Naive B cell (primary cell): ENCODE data around the gene HMG20A. TPM values are rescaled to one million over a fixed set of nuclear protein-coding genes. Genes with fewer than 3 reads are reported as not detected.

Experiments
- ATAC-seq, 2 donors: fragments of 150-1000 bp; cut with Tn5 transposase; 2 replicates each; pipeline ENCODE4 v1.10.0; 2021; ENCODE audit warnings: low read depth in 2 of 2, mild to moderate bottlenecking in 2 of 2, moderate library complexity in 2 of 2
- DNase-seq: peaks from one replicate; pipeline ENCODE4 v3.0.0; 2022
- H3K27ac Mint-ChIP-seq, 6 donors: one replicate each; pipeline ENCODE4 v1.8.0; 2020 to 2022; ENCODE audit warnings: mild to moderate bottlenecking in 6 of 6, mixed read lengths in 6 of 6, moderate library complexity in 5 of 6, inconsistent platforms in 2 of 6
- H3K27me3 Mint-ChIP-seq, 3 donors: one replicate each; pipeline ENCODE4 v1.8.0; 2021 to 2022; ENCODE audit warnings: mixed read lengths in 3 of 3, mild to moderate bottlenecking in 1 of 3
- H3K36me3 Mint-ChIP-seq, 2 donors: one replicate each; pipeline ENCODE4 v1.8.0; 2020 to 2022; ENCODE audit warnings: mixed read lengths in 2 of 2, inconsistent platforms in 1 of 2, mild to moderate bottlenecking in 1 of 2
- H3K4me1 Mint-ChIP-seq, 3 donors: one replicate each; pipeline ENCODE4 v1.8.0; 2020 to 2022; ENCODE audit warnings: mixed read lengths in 3 of 3, inconsistent platforms in 1 of 3, mild to moderate bottlenecking in 1 of 3, moderate library complexity in 1 of 3
- H3K4me3 Mint-ChIP-seq, 8 donors: one replicate each; pipeline ENCODE4 v1.8.0; 2020 to 2022; ENCODE audit warnings: mild to moderate bottlenecking in 8 of 8, mixed read lengths in 8 of 8, moderate library complexity in 8 of 8, inconsistent platforms in 2 of 8
- H3K9me3 Mint-ChIP-seq, 7 donors: one replicate each; pipeline ENCODE4 v1.8.0; 2020 to 2022; ENCODE audit warnings: mixed read lengths in 7 of 7, mild to moderate bottlenecking in 5 of 7, inconsistent platforms in 2 of 7, moderate library complexity in 1 of 7
- polyA plus RNA-seq, 6 donors: library from polyadenylated mRNA; unstranded; fragments of 300-500 nt; fragmentation: Illumina TruSeq; gene quantifications; one replicate each; pipeline ENCODE4 v1.2.3, GENCODE V29; 2021; ENCODE audit warnings: low read depth in 6 of 6

Gene HMG20A
- polyA plus RNA-seq, 6 donors from 2014 or later, result 32.4 to 55.8 (median 41.0) TPM

- no peak for DNase-seq
- peaks cover 18 to 33% (median 31%) of the 10 kb centered on the region in 3 donors for H3K4me1 Mint-ChIP-seq
- H3K27ac Mint-ChIP-seq, result peak overlapping the region in 2 of 6 donors; percentile 6 to 54
- H3K4me3 Mint-ChIP-seq, result no peak overlapping the region
- H3K27me3 Mint-ChIP-seq, result no peaks in the 10 kb centered on the region
- peaks cover 18 to 22% of the 10 kb centered on the region in 2 donors for H3K36me3 Mint-ChIP-seq
- no peaks in the 10 kb centered on the region for H3K9me3 Mint-ChIP-seq
- ATAC-seq, result no peak
These were observed 36.7 kb downstream of the HMG20A start for GRCh38 chr15:77457191-77457904.

GRCh38 chr15:77457905-77458265 lies 37.2 kb downstream of the HMG20A start:
- H3K36me3 Mint-ChIP-seq, result peaks cover 18 to 22% of the 10 kb centered on the region in 2 donors
- ATAC-seq (no peak), DNase-seq (no peak)
- H3K9me3 Mint-ChIP-seq, result no peaks in the 10 kb centered on the region
- H3K4me1 Mint-ChIP-seq, result peaks cover 18 to 33% (median 31%) of the 10 kb centered on the region in 3 donors
- no peak overlapping the region for H3K4me3 Mint-ChIP-seq
- H3K27ac Mint-ChIP-seq, result peak overlapping the region in 1 of 6 donors; percentile 54
- no peaks in the 10 kb centered on the region for H3K27me3 Mint-ChIP-seq

GRCh38 chr15:77459031-77459430 lies 38.3 kb downstream of the HMG20A start:
- Mint-ChIP-seq H3K9me3 (no peaks in the 10 kb centered on the region), H3K27ac (peak overlapping the region in 2 of 6 donors; percentile 5 to 33), H3K36me3 (peaks cover 18 to 22% of the 10 kb centered on the region in 2 donors), H3K27me3 (no peaks in the 10 kb centered on the region), H3K4me1 (peaks cover 18 to 33% (median 28%) of the 10 kb centered on the region in 3 donors), H3K4me3 (no peak overlapping the region)
- no peak for DNase-seq
- no peak for ATAC-seq

DNA sequence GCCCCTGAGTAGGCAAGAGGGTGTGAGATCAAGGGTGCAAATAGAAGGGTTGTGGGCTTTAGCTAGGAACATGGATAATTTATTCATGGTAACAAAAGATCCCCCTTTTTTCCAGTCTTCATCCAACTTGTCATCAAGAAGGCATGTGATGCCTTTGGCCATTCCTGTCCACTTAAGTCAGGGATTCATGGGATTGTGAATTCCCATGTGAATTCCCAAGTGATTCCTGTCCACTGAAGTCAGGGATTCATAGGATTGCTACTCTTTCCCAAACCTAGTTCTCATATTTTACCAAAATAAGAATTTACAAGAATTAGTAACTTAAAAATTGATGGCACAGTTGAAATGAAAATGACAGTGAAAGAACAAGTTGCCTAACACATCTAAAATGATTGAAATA lies 40.8 kb downstream of the HMG20A start:
- H3K9me3 Mint-ChIP-seq, result no peaks in the 10 kb centered on the region
- no peak overlapping the region for H3K27ac Mint-ChIP-seq
- DNase-seq (no peak), ATAC-seq (no peak)
- peaks cover 8 to 13% (median 12%) of the 10 kb centered on the region in 3 donors for H3K4me1 Mint-ChIP-seq
- H3K4me3 Mint-ChIP-seq, result no peak overlapping the region
- no peaks in the 10 kb centered on the region for H3K27me3 Mint-ChIP-seq
- H3K36me3 Mint-ChIP-seq, result peaks cover 20 to 25% of the 10 kb centered on the region in 2 donors

DNA sequence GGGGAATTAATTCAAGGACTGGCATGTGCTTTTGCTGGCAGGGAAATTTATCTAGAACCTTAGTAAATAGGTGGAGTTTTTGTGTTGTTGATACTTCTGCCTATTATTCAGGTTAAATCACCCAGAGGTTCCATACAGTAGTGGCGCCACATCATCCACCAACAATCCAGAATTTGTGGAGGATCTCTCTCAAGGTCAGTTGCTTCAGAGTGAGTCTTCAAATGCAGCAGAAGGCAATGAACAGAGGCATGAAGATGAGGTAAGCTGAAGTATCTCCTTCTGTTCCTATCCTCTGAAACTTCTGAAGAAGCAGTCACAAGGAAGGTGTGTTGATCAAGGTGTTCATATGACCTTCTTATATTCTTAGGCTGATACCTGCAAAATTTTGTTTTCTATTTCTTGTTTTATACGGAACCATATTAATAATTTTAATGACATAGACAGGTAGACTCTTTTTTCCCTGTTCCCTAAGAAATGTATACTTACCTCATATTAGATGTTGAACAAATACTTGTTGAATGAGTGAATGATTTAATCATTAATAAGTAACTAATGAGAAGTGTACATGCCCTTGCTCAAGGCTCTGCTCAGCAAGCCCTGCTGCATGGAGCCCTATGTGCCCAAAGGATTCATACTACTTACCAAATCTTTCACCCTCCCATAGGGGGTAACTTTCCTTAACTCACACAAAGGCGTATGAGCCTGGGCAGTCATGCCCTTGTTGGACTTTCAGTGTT lies 43.6 kb downstream of the HMG20A start:
- H3K27me3 Mint-ChIP-seq, result no peaks in the 10 kb centered on the region
- peaks cover 29 to 40% of the 10 kb centered on the region in 2 donors for H3K36me3 Mint-ChIP-seq
- H3K27ac Mint-ChIP-seq, result no peak overlapping the region

DNA sequence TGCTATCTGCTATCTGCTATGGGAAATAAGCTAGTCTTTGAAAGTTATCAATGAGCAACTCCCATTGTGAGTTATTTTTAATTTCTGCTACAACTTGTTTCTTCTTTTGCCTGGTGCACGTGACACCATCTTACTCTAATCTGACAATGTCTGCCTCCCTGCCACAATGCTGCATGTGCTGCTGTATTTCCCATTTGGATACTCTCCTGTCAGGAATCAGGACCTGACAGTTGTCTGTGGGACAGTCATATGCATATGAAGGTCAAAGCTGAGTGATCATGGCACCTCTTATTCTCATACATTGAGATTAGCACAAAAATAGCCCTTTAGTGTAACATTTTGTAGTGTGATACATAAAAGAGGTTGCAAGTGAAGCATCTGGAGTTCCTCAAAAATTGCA lies 45.8 kb downstream of the HMG20A start:
- ATAC-seq, result no peak
- Mint-ChIP-seq H3K4me3 (no peak overlapping the region), H3K9me3 (no peaks in the 10 kb centered on the region), H3K36me3 (peaks cover 28% of the 10 kb centered on the region in 2 donors), H3K27me3 (no peaks in the 10 kb centered on the region), H3K27ac (peak overlapping the region in 2 of 6 donors; percentile 10 to 47), H3K4me1 (no peaks in the 10 kb centered on the region)
- no peak for DNase-seq

More for the DNA sequence above, 43.6 kb downstream of the HMG20A start:
- Mint-ChIP-seq H3K4me1 (peaks cover 0 to 2% (median 0%) of the 10 kb centered on the region in 3 donors), H3K9me3 (no peaks in the 10 kb centered on the region), H3K4me3 (no peak overlapping the region)
- DNase-seq (no peak), ATAC-seq (no peak)

GRCh38 chr15:77468896-77469295 lies 48.2 kb downstream of the HMG20A start:
- Mint-ChIP-seq H3K36me3 (peaks cover 45 to 46% of the 10 kb centered on the region in 2 donors), H3K9me3 (no peaks in the 10 kb centered on the region), H3K4me1 (no peaks in the 10 kb centered on the region), H3K27ac (peak overlapping the region in 1 of 6 donors; percentile 52), H3K4me3 (no peak overlapping the region), H3K27me3 (no peaks in the 10 kb centered on the region)
- DNase-seq, result no peak
- no peak for ATAC-seq

DNA sequence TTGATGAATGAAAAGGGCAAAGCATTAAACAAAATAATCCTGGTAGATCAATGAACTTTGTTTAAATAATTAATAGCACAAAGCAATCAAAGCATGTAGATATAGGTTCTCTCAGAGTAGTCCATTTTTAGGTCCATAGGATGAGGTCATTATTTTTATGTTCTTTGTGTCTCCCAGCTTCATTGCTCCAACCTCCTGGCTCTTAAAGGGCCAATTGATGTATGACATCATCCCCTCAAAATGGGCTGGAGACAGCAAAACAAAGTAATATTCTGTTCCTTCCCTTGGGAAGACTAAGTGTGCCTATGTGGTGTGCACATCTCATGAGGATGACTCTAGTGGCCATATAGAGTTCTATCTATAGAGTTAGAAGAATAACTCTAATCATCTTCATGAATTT lies 49.5 kb downstream of the HMG20A start:
- ATAC-seq (no peak), DNase-seq (no peak)
- H3K36me3 Mint-ChIP-seq, result peaks cover 45 to 46% of the 10 kb centered on the region in 2 donors
- H3K27ac Mint-ChIP-seq, result peak overlapping the region in 2 of 6 donors; percentile 24 to 36
- no peaks in the 10 kb centered on the region for H3K9me3 Mint-ChIP-seq
- H3K4me1 Mint-ChIP-seq, result no peaks in the 10 kb centered on the region
- no peaks in the 10 kb centered on the region for H3K27me3 Mint-ChIP-seq
- no peak overlapping the region for H3K4me3 Mint-ChIP-seq

DNA sequence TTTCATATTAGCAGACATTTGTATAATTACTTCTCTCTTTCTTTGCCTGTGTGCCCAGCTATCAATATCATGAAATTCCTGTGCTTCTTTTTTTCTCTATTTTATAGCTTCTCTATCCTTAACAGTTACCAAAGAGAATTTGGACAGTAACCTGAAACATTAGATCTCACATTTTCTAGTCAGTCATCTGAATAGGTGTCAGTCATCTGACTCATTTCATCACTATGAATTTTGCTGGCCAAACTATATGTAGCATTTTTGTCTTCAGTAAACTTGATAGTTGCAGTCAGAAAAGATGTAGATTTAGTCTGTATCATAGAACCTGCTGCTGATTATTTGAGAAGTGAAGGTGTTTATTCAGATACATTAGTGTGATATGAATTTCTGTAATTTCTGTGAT lies 52.6 kb downstream of the HMG20A start:
- no peaks in the 10 kb centered on the region for H3K9me3 Mint-ChIP-seq
- H3K4me1 Mint-ChIP-seq, result no peaks in the 10 kb centered on the region
- DNase-seq (no peak), ATAC-seq (no peak)
- H3K27me3 Mint-ChIP-seq, result no peaks in the 10 kb centered on the region
- H3K27ac Mint-ChIP-seq, result no peak overlapping the region
- H3K4me3 Mint-ChIP-seq, result no peak overlapping the region
- H3K36me3 Mint-ChIP-seq, result peaks cover 37 to 44% of the 10 kb centered on the region in 2 donors

DNA sequence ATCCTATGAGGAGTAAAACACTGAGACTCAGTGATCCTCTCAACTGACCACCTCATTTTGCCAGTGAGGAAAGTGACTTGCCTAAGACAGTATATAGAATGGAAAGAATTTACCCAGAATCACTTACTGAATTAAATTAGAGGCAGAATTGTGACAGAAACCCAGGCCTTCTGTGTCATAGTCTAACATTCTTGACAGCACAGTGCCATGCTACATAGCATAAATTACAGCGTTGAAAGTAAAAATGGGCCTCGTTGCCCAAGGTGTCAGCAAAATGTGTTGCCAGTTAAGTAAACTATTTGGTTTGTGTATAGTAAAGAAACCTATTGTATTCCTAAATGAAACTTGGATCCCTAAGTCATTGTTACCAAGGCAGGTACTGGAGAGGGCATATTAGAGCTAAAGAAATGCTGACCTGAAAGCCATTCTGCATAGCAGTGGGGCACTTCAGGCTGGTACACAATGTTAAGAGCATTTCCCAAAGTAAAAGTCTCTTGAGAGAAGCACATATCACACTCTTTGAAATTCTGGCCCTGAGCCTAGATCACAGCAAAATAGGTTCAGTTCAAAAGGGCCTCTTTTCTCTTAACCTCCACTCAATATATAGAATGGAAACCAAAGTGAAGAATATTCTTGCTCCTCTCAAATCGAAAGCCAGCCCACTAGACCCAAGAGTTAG lies 53.8 kb downstream of the HMG20A start:
- Mint-ChIP-seq H3K36me3 (peaks cover 33 to 43% of the 10 kb centered on the region in 2 donors), H3K27ac (peak overlapping the region in 2 of 6 donors; percentile 30 to 33), H3K9me3 (no peaks in the 10 kb centered on the region), H3K4me1 (no peaks in the 10 kb centered on the region), H3K4me3 (no peak overlapping the region), H3K27me3 (no peaks in the 10 kb centered on the region)
- ATAC-seq (no peak), DNase-seq (no peak)

DNA sequence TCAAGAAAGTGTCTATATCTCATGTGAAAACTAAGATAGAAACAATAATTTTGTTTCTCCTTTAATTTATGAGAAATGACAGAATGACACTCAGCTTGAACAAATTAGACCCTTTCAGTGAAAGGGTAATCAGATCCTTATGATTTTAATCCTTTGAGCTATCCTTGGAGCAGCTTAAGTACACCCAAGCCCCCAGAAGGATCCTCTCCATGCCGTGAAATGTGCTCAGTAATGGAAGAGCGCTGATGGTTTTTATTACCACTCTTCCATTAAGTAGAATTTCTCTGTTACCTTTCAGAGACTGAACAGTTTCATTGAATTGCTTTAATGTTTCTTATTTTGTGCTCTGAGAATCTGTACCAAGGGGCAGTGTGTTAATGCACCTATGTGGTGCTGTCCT lies 54.3 kb downstream of the HMG20A start:
- H3K27ac Mint-ChIP-seq, result peak overlapping the region in 1 of 6 donors; percentile 7
- DNase-seq (no peak), ATAC-seq (no peak)
- H3K27me3 Mint-ChIP-seq, result no peaks in the 10 kb centered on the region
- H3K9me3 Mint-ChIP-seq, result no peaks in the 10 kb centered on the region
- no peak overlapping the region for H3K4me3 Mint-ChIP-seq
- H3K36me3 Mint-ChIP-seq, result peaks cover 33 to 43% of the 10 kb centered on the region in 2 donors
- H3K4me1 Mint-ChIP-seq, result no peaks in the 10 kb centered on the region

DNA sequence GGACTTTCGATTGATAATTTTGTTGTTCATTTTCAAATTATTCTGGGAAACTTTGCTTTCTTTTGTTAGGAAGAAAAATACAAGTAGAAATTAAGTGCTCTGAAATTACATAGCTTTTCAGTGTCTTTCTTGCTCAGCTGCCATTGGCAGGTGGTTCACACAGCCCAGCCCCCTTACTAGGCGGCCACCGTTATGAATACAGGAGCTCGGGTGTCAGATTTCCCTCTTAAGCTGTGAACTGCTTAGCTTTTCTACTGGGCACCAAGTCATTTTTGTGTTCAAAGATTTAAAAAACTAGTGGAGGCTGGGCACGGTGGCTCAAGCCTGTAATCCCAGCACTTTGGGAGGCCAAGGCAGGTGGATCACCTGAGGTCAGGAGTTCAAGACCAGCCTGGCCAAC lies 55.2 kb downstream of the HMG20A start:
- Mint-ChIP-seq H3K4me1 (no peaks in the 10 kb centered on the region), H3K9me3 (no peaks in the 10 kb centered on the region), H3K27ac (peak overlapping the region in 1 of 6 donors; percentile 56), H3K36me3 (peaks cover 32 to 38% of the 10 kb centered on the region in 2 donors), H3K27me3 (no peaks in the 10 kb centered on the region), H3K4me3 (no peak overlapping the region)
- ATAC-seq (no peak), DNase-seq (no peak)

DNA sequence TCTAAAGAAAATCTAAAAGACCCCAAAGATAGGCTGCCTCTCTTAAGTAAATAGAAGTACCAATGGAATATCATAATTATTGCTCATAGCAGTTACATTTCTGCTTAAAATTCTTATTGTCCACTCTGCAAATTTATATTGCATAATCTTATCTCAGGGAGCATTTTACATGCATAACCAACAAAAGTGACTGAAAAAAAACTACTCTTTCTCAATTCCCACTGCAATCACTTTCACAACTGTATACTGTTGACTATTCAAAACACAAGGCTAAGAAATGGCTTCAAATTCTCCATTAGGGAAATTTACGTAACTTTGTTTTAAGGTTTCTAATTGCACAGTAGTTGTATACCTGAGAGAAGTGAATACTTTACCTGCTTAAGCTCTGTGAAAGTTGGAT lies 56.3 kb downstream of the HMG20A start:
- Mint-ChIP-seq H3K36me3 (peaks cover 23 to 28% of the 10 kb centered on the region in 2 donors), H3K9me3 (no peaks in the 10 kb centered on the region), H3K27me3 (no peaks in the 10 kb centered on the region), H3K27ac (no peak overlapping the region), H3K4me1 (no peaks in the 10 kb centered on the region), H3K4me3 (no peak overlapping the region)
- ATAC-seq (no peak), DNase-seq (no peak)
